ENCODE results near the gene C1QTNF7.

- TF ChIP-seq CTCF (IDR thresholded peaks at IDR 0.05), result no peak
- TF ChIP-seq POLR2A (IDR thresholded peaks at IDR 0.05), result no peak
Measured at GRCh38 chr4:15398732-15399131, 29.1 kb upstream of the C1QTNF7 start.

Data from body of pancreas (tissue), 4 donors.